A673 (cell line): ENCODE measurements around the gene ASPRV1.

Experiments used
- EZH2 ChIP-seq: fragments of 200-600 bp; sonication (generic); IDR thresholded peaks from 2 replicates; pipeline ENCODE4 v1.6.1; 2017; ENCODE audit warnings: borderline replicate concordance, low read depth, mild to moderate bottlenecking, mixed read lengths, antibody characterized with exemption, low read length; ENCODE audit not compliant: poor library complexity, severe bottlenecking
- TF ChIP-seq, protein P1 (sequence below): fragments of 300-800, 200-600 bp; sonication (generic); conservative IDR thresholded peaks from 2 replicates; pipeline ENCODE4 v1.5.1; 2017; ENCODE audit warnings: low read depth, mild to moderate bottlenecking, antibody characterized with exemption, low read length, moderate library complexity, mixed read lengths

DNA sequence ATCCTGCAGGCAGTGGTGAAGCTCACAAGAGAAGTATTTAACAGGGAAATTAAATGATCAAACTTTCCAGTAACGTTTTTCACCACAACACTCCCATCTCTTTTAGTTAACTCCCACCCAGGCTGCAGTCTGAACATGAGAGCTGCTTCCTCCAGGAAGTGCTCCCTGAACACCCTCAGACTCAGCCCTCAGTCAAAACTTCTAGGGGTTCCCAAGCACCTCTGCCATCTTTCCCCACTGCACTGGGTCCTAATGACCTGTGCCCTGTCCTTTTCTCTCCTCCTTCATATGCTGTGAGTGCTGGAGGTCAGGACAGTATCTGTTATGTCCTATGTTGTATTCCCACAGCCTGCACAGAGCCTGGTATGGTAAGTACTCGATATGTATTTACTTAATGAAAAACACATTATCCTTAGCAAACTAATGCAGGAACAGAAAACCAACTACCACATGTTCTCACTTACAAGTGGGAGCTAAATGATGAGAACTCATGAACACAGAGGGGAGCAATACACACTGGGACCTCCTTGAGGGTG lies 49.2 kb upstream of the ASPRV1 start:
- TF ChIP-seq, protein P1, sequence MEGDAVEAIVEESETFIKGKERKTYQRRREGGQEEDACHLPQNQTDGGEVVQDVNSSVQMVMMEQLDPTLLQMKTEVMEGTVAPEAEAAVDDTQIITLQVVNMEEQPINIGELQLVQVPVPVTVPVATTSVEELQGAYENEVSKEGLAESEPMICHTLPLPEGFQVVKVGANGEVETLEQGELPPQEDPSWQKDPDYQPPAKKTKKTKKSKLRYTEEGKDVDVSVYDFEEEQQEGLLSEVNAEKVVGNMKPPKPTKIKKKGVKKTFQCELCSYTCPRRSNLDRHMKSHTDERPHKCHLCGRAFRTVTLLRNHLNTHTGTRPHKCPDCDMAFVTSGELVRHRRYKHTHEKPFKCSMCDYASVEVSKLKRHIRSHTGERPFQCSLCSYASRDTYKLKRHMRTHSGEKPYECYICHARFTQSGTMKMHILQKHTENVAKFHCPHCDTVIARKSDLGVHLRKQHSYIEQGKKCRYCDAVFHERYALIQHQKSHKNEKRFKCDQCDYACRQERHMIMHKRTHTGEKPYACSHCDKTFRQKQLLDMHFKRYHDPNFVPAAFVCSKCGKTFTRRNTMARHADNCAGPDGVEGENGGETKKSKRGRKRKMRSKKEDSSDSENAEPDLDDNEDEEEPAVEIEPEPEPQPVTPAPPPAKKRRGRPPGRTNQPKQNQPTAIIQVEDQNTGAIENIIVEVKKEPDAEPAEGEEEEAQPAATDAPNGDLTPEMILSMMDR: no peak
- no peak for TF ChIP-seq EZH2
